ENCODE results near the gene HSD3B1.
A peak's percentile ranks its signal among the peaks of the same experiment; 100 is the strongest.
"Not testable (repeated sequence)": the region's sequence is repeated elsewhere in the genome, so short reads cannot be mapped to it uniquely, and the experiment has no call there.

The HSD3B1 gene

DNA sequence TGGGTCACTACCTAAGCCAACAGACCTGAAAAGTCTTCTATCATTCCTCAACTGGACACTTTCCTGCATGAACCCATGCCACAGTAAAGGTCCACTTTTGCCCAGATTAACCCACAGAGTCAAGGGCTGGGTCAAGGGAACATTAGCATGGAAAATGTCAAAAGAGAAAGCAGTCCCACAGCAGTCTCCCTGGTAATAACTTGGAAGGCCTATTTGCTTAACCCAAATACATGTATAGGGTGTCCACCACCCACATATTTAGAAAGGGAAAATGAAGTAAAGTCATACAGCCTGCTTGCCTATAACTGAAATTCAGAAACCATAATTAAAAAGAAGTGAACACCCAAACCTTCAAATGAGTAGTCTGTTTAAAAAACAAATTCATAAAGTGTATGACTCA, 16.1 kb upstream of the HSD3B1 start:
- DNase-seq (ENCODE audit: low spot score), result no peak

DNA sequence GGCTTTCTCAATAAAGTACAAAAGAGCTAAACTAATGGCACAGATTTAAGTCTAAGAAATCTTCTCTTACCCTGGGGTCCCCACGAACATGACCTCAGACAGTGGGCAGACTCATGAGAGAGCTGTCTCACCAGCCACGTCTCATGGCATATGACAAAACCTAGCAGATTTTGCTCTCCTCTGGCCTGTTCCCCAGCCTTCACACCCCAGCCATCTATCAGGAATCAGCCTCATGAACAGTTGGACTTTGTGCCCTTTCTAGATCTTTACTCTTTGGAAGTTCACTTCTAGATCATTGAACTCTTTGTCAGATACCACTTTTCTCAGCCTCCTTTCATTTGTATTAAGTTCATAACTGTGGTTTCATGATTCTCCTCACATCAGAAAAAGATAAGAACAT, 14.2 kb upstream of the HSD3B1 start:
- no peak for DNase-seq (ENCODE audit: low spot score)

DNA sequence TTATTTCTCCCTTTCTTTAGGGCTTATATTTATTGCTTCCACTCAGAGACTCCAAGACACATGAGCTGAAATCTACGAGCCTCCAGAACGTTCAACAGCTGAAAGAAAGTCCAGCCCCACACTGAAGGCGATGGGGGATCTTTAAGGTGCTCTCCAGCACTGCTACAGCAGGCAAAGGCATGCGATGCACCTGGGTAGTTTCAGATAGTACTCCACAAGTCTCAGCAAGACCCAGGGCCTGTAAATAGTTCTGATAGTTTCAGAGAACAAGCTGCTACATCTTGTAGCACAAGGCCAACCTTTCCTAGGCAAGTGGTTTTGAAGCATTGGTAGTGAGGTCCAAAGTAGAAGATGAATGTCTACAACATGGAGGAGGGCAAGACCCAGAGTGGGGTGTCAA, 2.2 kb upstream of the HSD3B1 start:
- DNase-seq (ENCODE audit: low spot score), result no peak

DNA sequence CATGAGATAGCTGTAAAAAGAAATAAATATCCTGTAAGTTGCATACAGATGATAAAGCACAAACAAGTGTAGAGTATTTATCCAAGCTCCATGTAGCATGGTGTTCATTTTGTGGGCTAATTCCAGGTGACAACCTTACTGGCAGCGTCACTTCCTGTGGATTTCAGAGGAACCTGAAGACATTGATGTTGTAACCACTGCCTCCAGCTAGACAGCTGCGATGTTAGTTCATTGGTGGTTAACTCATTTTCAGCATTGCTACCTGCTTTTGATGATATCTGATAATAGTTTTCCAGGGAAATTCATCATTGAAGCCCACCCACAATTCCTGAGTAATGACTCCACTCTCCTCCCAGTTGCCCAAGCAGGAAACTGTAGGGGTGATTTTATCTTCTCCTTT, 3.0 kb downstream of the HSD3B1 start:
- no peak for DNase-seq (ENCODE audit: low spot score)

DNA sequence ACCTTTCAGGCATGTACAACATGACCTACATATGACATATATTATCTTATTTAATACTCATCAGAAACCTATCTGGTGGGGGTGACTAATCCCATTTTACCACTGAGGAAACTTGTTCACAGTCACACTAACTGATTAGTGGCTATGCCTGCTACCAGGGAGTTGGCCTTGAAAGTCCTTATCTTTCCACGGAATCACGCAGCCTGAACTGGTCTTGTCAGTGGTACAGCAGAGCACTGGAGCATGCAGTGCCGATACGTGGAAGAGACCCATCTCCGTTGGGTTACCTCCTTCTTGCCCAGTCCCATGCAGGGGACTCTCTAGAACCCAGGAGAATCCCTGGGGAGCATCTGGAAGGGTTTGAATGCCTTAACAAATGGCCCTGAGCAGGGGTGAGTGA, 8.2 kb downstream of the HSD3B1 start:
- no peak for DNase-seq (ENCODE audit: low spot score)

DNA sequence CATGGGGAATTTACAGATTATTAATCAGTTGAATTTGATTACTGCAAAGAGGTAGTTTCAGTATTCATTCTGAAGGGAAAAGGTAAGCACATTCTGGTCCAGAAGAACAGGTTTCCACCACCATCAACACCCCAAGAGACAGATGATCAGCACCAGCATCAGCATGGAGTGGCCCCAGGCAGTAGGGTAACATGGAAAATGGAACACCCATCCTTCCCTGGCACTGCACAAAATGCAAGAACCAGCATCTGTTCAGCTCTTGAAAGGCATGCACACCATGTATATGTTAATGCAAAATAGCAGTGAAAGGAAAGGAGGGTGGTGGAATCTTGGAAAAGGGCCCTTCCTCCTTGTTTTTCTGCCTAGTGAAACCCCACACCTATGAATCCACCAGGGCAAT, 9.2 kb downstream of the HSD3B1 start:
- DNase-seq (ENCODE audit: low spot score), result no peak

DNA sequence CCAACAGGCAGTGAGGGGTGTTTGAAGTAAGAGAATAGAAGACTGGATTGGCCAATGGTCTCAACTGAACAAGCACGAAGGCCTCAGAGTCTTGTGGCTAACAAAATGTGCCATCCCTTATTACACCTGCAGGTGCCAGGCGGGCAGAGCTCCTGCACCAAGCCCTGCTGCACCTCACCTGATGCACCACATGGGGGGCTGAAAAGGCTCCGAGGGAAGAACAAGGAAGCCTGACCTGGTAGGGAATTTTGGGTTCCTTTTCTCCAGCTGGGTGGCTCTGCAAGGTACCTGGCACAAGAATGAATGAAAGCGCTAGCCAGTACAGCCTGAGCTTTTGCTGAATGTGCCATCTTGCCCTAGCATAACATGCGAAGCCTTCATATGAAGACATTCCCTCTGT, 9.7 kb downstream of the HSD3B1 start:
- no peak for DNase-seq (ENCODE audit: low spot score)

DNA sequence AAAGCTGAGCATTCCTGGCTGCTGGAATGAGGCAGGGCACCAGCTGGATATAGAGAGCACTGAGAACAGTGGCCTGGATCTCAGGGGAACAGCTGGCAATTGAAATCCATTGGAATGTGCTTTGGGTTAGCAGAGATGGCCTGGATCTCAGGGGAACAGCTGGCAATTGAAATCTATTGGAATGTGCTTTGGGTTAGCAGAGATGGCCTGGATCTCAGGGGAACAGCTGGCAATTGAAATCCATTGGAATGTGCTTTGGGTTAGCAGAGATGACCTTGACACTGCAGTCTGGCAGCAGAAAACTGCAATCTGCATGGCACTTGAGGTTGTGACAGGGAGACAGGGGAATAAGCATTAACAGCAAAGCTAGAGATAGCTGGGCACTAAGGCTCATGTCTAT, 10.7 kb downstream of the HSD3B1 start:
- DNase-seq (ENCODE audit: low spot score), result not testable (repeated sequence)

DNA sequence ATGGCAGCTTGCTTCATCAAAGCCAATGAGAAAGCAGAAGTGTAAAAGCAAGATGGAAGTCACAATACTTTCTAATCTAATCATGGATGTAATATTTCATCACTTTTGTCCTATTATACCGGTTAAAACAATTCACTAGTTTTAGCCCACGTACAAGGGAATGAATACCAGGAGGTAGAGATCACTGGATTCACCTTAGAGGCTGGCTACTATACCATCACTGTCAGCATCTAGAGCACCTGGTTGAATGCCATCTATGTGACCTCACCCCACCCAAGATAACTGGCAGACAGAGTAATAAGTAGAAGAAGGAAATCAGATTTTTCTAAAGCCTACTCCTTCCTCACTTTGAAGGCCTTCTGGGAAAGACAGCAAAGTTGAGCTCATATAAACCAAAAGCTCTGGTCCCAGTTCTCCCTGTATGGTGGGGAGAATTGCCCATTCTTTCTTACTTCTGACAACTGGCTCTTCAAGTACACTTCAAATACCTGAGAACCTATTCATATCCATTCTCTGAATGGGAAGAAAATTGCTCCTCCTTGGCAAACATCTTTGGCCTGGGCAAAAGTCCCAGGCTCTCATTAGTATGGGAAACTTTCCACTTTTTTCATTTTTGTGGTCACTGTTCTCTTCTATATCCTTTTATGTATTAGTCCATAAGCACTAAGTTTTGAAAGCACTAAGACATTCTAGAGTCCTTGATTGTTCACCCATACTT, 24.8 kb downstream of the HSD3B1 start:
- peak; percentile 11 for DNase-seq (ENCODE audit: low spot score)

DNA sequence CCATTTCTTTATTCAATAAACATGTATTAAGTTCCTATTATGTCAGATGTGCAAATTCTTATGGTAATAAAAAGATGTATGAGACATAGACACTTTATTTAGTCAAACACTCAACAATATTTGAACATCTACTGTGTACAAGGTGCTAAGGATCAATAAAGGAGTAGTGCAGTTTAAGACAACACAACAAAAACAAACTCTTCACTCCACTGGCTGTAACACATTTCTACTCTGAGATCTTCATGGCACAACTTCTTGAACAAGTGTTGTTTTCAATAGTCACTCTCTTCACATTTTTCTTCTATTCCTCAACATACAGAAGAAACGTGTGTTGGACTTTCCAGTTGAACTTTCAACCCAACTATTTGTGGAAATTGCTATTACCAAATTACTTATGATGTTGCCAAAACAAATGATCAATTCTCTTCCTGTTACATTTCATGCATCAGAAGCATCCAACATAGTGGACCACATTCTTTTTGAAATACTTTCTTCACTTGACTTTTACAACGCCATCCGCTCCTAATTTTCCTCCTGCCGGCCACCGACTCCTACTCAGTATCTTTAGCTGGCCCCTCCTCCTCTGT, 25.4 kb downstream of the HSD3B1 start:
- no peak for DNase-seq (ENCODE audit: low spot score)

DNA sequence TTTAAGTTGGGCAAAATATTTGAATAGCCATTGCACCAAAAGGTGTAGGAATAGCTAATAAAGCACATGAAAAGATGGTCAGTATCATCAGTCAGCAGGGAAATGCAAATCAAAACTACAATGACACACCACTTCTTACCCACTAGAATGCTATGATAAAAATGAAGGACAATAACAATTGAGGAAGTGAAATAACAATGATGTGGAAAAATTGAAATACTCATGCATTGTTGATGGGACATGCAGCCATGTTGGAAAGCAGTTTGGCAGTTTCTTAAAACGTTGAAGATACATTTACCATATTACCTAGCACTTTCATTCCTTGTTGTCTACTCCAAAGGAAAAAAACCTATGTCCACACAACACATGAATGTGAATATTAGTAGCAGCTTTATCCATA, 28.4 kb downstream of the HSD3B1 start:
- no peak for DNase-seq (ENCODE audit: low spot score)

DNA sequence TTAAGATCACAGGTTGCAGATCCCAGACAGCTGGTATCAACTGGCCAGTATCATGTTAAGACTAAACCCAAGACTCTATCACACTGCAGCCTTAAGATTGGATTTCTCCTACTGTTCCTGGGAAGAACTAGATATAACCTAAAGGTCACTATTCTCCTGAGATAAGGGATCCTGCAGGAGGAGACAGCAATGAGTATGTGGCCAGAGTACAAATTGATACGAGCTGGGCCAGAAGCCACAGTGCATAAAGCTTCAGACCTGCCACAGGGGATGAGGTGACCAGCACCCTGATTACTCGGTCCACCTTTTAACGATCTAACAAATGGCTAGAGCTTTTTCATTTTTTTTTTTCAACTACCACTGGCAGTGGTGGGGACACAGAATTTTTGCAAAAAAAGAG, 31.0 kb downstream of the HSD3B1 start:
- DNase-seq (ENCODE audit: low spot score), result no peak

DNA sequence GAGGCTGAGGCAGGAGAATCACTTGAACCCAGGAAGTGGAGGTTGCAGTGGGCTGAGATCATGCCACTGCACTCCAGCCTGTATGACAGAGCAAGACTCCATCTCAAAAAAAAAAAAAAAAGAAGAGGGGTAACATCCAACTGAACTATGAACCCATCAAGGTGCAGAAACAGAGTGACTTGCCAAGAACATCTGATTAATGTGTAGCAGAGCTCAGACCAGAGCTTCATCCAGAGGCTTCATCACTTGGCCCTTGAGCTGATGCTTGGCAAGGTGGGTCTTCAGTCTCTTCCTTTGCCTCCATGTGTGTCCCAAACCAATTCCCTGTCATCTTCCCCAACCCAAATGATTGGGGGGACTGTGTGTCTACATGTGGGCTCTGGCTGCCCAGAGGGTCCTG, 32.6 kb downstream of the HSD3B1 start:
- no peak for DNase-seq (ENCODE audit: low spot score)

DNA sequence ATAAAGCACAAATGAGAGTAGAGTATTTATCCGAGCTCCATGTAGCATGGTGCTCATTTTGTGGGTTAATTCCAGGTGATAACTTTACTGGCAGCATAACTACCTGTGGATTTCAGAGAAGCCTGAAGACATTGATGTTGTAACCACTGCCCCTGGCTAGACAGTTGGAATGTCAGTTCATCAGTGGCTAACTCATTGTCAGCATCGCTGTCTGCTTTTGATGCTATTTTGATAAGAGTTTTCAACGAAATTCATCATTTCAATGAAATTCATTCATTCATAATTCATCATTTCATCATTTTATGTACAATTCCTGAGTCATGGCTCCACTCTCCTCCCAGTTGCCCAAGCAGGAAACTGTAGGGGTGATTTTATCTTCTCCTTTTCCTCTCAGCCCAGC, 34.4 kb downstream of the HSD3B1 start:
- no peak for DNase-seq (ENCODE audit: low spot score)

DNA sequence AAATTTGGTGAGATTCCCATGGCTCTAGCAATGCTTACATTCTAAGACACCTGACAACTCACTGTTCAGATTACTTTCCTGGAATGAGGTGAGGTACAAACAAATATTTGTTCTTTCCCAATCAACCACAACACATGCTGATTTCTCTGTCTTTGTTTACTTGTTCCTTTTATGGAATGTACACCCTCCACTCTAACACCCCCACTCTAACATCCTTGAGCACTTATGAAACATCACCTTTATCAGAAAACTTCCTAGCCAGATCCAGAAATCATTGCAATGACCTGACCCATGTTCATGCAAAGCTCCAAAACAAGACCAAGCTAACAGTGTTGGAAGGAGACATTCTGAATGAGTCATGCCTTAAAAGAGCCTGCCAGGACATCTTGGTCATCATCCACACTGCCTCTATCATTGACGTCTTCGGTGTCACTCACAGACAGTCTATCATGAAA, 35.5 kb downstream of the HSD3B1 start:
- DNase-seq (ENCODE audit: low spot score), result peak; percentile 20

DNA sequence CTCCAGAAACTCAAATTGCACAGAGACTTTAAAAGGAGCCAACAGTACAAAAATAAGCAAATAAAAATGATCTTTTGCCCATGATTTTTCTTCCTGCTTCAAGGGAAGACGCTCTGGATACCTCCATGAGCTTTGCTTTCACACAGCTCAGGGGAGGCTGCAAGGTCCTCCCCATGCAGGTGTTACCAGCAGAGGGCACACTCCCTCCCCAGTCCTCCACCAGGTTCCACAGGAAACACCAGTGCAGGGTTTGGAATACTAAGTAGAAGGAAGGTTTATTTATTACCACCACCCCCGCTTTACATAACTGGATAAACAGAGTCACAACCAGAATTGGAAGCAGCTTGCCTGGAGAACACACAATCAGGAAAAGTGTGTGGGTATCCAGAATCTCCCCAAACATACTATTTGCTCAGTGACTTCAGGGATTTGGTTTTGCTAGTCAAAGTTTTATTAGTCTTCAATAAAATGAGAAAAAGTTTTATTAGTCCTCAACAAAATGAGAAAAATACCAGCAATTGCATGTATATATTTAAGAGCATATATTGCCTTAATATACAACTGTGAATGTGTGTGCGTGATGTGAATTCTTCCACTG, 37.3 kb downstream of the HSD3B1 start:
- no peak for DNase-seq (ENCODE audit: low spot score)

DNA sequence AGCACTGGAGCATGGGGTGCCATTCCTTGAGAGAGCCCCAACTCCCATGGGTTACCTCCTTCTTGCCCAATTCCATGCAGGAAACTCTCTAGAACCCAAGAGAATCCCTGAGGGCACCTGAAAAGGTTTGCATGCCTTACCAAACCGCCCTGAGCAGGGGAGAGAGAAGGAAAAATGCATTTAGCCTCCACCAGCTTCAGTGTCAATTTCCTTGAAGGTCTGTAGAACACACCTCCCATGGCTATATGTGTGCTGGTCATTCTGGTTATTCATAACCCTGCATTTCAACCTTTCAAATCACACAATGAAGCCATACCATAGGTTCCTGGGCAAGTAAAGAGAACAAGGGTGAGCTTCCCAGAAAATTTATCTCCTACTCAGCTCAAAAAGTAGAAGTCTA, 39.6 kb downstream of the HSD3B1 start:
- DNase-seq (ENCODE audit: low spot score), result no peak

DNA sequence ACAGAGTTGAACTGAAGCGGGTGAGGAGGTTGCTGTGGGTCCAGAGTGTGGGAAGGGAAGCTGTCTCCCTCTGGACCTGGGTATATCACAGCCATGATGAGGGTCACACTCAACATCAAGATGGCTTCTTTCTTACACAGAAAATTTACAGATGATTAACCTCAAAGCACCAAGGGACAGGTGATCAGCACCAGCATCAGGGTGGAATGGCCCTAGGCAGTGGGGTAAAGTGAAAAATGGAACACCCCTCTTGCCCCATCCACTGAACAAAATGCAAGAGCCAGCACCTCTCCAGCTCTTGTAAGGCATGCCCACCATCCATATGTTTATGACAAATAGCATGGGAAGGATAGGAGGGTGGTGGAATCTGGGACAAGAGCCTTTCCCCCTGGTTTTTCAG, 40.3 kb downstream of the HSD3B1 start:
- DNase-seq (ENCODE audit: low spot score), result no peak

DNA sequence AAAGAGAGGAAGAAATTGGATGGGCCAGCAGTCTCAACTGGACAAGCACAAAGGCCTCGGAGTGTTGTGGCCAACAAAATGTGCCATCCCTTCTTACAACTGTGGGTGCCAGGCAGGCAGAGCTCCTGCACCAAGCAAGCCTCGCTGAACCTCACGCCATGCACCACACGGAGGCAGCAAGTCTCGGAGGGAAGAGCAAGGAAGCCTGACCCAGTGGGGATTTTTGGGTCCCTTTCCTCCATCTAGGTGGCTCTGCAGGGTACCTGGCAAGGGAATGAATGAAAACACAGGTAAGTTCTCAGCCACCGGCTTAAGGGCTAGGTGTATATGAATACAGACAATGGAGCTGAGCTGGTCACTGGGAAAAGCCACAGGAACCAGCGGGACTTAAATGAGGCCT, 40.8 kb downstream of the HSD3B1 start:
- DNase-seq (ENCODE audit: low spot score), result no peak

DNA sequence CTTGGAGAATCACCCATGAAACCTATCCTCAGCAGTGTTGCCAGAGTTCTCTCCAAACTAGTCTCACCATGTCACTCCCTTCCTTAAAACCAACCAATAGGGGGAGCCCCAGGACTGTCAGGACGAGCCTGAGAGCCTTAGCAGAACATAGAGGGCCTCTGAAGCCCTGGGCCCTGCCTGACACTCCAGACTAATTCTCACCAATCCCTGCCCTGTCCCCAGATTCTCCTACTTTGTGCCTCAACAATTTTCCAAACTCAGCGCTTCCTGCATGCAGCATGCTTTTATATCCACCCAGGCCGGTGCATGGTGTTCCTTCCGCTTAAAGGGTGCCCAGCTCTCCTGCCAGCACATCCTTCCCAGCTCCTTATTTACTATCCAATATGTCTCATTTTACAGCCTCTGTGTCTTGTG, 42.7 kb downstream of the HSD3B1 start:
- DNase-seq (ENCODE audit: low spot score), result peak; percentile 31

DNA sequence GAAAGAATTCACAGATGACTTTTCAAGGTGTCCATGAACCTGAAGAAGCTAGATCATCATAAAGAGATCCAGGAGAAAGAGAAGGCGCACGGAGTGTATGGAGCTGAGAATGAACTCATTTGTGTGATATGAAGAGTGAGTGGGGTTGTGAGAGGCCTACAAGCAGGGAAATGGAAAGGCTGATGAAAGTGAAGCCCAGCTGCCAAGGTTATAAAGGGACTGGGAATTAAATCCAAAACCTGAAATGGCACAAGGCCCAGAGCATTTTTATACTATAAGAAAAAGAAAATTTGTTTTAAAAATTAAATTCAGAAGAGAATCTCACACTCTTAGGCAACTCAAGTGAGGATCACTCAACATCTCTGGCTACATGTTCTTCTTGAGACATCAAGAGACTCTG, 43.4 kb downstream of the HSD3B1 start:
- no peak for DNase-seq (ENCODE audit: low spot score)

DNA sequence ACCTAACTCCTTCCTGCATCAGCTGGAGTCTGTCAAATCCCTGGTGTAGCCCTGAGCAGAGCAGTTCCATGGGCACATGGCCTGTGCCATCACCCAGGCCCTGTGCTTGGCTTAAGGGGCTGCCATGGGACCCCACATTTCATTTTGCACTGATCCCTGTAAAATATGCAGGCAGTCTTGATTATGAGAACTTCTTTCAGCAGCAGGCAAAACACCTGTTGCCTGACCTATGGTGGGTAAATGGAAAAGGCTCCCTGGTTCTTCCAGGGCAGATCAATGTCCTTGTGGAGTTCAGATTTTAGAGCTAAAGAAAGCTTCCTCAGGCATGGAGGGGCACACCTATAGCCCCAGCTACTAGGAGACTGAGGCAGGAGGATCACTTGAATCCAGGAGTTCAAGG, 44.2 kb downstream of the HSD3B1 start:
- no peak for DNase-seq (ENCODE audit: low spot score)

DNA sequence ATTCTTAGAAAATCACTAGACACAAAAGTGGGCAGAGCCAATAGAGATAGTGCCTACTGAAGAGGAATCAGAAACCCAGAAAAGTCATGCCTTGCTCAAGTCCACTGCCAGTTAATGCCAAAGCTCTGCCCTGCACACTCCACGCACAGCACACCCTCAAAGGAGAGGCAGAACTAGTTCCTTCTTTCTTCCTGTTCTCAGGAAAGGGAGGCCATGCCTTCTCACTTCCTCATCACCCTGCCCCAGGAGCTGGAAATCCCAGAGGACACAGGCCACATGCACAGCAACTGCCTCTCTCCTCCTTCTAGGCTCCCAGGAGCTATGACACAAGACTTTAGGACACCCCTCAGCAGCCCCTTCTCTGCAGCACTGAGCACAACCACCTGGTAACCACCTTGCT, 45.6 kb downstream of the HSD3B1 start:
- DNase-seq (ENCODE audit: low spot score), result not testable (repeated sequence)

Data from AG08395 (cell line).